22Rv1 (cell line): Measurements from ENCODE around the gene RNF227.

Source experiments
- CTCF ChIP-seq: fragments of 450-650 bp; IDR thresholded peaks from 2 replicates; pipeline ENCODE4 v1.5.1; 2017; ENCODE audit warnings: mild to moderate bottlenecking
- ZFX ChIP-seq: fragments of 450-650 bp; IDR thresholded peaks from 2 replicates; pipeline ENCODE4 v1.6.1; 2017; ENCODE audit warnings: antibody characterized with exemption, borderline replicate concordance

GRCh38 chr17:7961421-7961820 lies 45.3 kb upstream of the RNF227 start:
- TF ChIP-seq CTCF: no peak
- TF ChIP-seq ZFX: no peak
